Measurements from ENCODE around the gene RINL.

RINL gene

DNA sequence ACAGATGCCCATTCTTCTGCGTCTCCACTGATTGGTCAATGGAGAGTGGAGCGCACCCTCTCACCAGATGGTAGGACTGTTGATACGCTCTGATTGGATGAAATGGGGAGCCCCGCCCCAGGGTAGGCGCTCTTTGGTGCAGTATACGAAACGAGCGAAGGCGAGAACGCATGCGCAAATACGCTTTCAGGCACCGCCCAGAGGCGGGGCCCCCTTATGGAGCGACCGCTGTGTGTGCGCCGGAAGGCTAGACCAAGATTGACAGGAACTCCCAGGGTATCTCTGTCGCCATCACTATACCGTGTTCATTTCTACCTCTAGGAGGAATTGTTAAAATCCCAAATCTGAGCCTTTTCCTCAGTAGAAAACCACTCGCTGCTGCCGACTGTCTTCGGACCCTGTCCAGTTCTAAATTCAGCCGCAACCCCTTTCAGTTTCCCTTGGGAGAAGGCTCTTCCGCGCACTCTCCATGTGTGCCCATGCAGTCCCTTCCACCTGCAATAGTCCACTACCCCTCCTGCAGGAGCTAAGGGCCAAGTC is 27.6 kb downstream of the RINL start:
- Histone ChIP-seq H3K4me3 (ENCODE audit: low read length, poor library complexity, severe bottlenecking) (peak overlapping the region; percentile 93), H3F3A (ENCODE audit: low read depth) (no peaks in the 10 kb centered on the region), H4K20me1 (ENCODE audit: insufficient read depth, low read length, poor library complexity, severe bottlenecking) (peaks cover 36% of the 10 kb centered on the region), H3K4me1 (ENCODE audit: insufficient read depth, low read length, poor library complexity, severe bottlenecking) (peaks cover 40% of the 10 kb centered on the region), H2AFZ (ENCODE audit: low read length) (0 out of 2 replicates have a peak overlapping the region, but pooled peaks have one; percentile 31), H3K36me3 (ENCODE audit: insufficient read depth, low read length) (peaks cover 28% of the 10 kb centered on the region; the same call in 1 of the 2 replicates), H3K27me3 (ENCODE audit: insufficient read depth, low read length, poor library complexity, severe bottlenecking) (peaks cover 4% of the 10 kb centered on the region), H3K79me2 (ENCODE audit: insufficient read depth, low read length) (peaks cover 53% of the 10 kb centered on the region), H3K4me2 (ENCODE audit: low read depth, low read length, poor library complexity, severe bottlenecking) (peak overlapping the region; percentile 99), H3K9me2 (replicated peaks; ENCODE audit: low read depth, low read length) (no peaks in the 10 kb centered on the region), H3K9me3 (ENCODE audit: insufficient read depth, low read depth, low read length) (no peaks in the 10 kb centered on the region), H3K9ac (ENCODE audit: low read depth, low read length, poor library complexity, severe bottlenecking) (peak overlapping the region; percentile 87)
- TF ChIP-seq, protein P1, sequence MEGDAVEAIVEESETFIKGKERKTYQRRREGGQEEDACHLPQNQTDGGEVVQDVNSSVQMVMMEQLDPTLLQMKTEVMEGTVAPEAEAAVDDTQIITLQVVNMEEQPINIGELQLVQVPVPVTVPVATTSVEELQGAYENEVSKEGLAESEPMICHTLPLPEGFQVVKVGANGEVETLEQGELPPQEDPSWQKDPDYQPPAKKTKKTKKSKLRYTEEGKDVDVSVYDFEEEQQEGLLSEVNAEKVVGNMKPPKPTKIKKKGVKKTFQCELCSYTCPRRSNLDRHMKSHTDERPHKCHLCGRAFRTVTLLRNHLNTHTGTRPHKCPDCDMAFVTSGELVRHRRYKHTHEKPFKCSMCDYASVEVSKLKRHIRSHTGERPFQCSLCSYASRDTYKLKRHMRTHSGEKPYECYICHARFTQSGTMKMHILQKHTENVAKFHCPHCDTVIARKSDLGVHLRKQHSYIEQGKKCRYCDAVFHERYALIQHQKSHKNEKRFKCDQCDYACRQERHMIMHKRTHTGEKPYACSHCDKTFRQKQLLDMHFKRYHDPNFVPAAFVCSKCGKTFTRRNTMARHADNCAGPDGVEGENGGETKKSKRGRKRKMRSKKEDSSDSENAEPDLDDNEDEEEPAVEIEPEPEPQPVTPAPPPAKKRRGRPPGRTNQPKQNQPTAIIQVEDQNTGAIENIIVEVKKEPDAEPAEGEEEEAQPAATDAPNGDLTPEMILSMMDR (conservative IDR thresholded peaks at IDR 0.05; ENCODE audit: low read length): peak; percentile 27; the same call in 1 of the 2 replicates
- no peak for TF ChIP-seq EZH2phosphoT487 (IDR thresholded peaks at IDR 0.05; ENCODE audit: borderline replicate concordance)

DNA sequence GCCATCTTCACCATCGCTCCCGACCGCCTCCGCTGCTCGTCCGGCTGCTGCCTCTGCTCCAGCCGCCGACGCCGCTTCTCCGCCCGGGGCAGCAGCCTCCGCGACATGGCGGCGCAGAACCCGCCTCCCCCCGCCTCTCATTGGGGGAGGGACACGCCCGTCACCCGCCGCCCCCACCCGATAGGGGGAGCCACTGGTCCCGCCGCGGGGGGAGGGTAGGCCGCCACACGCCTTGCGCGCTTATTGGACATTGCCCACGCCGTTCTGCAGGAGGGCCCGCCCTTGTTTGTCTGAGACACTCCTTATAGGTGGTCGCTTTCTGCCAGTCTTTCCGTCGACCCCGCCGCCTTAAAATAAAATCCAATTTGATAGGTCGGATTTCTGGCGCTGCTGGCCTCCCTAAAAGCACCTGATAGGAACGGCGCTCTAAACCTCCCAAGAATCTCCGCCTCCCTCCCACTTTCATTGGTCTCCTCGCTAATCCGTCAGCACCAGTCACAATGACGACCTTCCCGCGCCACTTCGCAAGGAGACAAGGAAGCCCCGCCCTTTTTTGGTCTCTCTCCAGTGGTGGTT is 28.1 kb downstream of the RINL start, which contains the start of gene HNRNPL:
Gene HNRNPL, minus strand, starts transcription at position 127 of the 576 bp plus-strand sequence. Its CDS starts 20 bp downstream, at position 107.
- H3K4me1 ChIP-seq (ENCODE audit: insufficient read depth, low read length, poor library complexity, severe bottlenecking): peaks cover 44% of the 10 kb centered on the region
- H3K79me2 ChIP-seq (ENCODE audit: insufficient read depth, low read length): peaks cover 58% of the 10 kb centered on the region
- H3K4me3 ChIP-seq (ENCODE audit: low read length, poor library complexity, severe bottlenecking): peak within 1 kb of the TSS; percentile 95
- H3F3A ChIP-seq (ENCODE audit: low read depth): no peaks in the 10 kb centered on the region
- no peaks in the 10 kb centered on the region for H3K9me2 ChIP-seq (replicated peaks; ENCODE audit: low read depth, low read length)
- H3K4me2 ChIP-seq (ENCODE audit: low read depth, low read length, poor library complexity, severe bottlenecking): peak within 1 kb of the TSS; percentile 99
- H2AFZ ChIP-seq (ENCODE audit: low read length): 0 out of 2 replicates have a peak within 1 kb of the TSS, but pooled peaks have one; percentile 31
- peaks cover 33% of the 10 kb centered on the region; the same call in 1 of the 2 replicates for H3K36me3 ChIP-seq (ENCODE audit: insufficient read depth, low read length)
- peaks cover 4% of the 10 kb centered on the region for H3K27me3 ChIP-seq (ENCODE audit: insufficient read depth, low read length, poor library complexity, severe bottlenecking)
- TF ChIP-seq, protein P1 (conservative IDR thresholded peaks at IDR 0.05; ENCODE audit: low read length): peak; percentile 28; the same call in 1 of the 2 replicates
- no peak for TF ChIP-seq EZH2phosphoT487 (IDR thresholded peaks at IDR 0.05; ENCODE audit: borderline replicate concordance)
- peak within 1 kb of the TSS; percentile 92 for H3K9ac ChIP-seq (ENCODE audit: low read depth, low read length, poor library complexity, severe bottlenecking)
- peaks cover 42% of the 10 kb centered on the region for H4K20me1 ChIP-seq (ENCODE audit: insufficient read depth, low read length, poor library complexity, severe bottlenecking)
- H3K9me3 ChIP-seq (ENCODE audit: insufficient read depth, low read depth, low read length): no peaks in the 10 kb centered on the region

DNA sequence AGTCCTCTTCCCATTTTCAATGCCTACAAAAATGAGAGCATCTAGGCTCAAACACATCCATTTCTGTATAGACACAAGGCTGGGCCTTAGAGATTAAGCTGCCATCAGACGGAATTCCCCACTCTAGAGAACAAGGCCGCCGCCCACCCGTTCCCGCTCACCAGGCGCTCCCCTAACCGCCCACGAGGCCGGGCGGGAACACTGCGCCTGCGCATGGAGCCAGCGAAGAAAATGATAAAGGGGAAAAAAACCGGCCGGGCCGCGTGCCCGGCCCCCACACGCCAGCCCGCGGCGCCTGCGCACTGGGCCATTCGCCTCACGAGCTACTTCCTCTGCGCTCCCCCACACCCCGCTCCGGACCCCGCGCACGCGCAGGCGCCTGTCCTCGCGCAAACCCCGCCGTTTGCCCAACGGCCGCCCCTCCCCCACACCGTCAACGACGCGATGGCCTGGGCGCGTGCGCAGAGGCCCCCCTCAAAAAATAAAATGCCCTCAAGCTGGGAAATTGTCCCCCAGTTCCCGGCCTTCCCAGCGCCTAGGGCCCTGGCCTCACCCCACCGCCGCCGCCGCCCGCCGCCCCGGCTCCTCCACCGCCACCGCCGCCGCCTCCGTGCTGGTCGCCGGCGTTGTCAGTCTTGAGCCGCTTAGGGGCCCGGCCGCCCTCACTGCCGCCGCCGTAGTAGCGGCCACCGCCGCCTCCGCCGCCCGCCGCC is 28.8 kb downstream of the RINL start:
- no peaks in the 10 kb centered on the region for H3F3A ChIP-seq (ENCODE audit: low read depth)
- peaks cover 48% of the 10 kb centered on the region for H4K20me1 ChIP-seq (ENCODE audit: insufficient read depth, low read length, poor library complexity, severe bottlenecking)
- peaks cover 65% of the 10 kb centered on the region for H3K79me2 ChIP-seq (ENCODE audit: insufficient read depth, low read length)
- H2AFZ ChIP-seq (ENCODE audit: low read length): no peak overlapping the region
- H3K9ac ChIP-seq (ENCODE audit: low read depth, low read length, poor library complexity, severe bottlenecking): peak overlapping the region; percentile 92
- peak overlapping the region; percentile 82 for H3K4me2 ChIP-seq (ENCODE audit: low read depth, low read length, poor library complexity, severe bottlenecking)
- H3K9me2 ChIP-seq (replicated peaks; ENCODE audit: low read depth, low read length): no peaks in the 10 kb centered on the region
- H3K27me3 ChIP-seq (ENCODE audit: insufficient read depth, low read length, poor library complexity, severe bottlenecking): peaks cover 4% of the 10 kb centered on the region
- H3K36me3 ChIP-seq (ENCODE audit: insufficient read depth, low read length): peaks cover 40% of the 10 kb centered on the region; the same call in 1 of the 2 replicates
- no peaks in the 10 kb centered on the region for H3K9me3 ChIP-seq (ENCODE audit: insufficient read depth, low read depth, low read length)
- peaks cover 49% of the 10 kb centered on the region for H3K4me1 ChIP-seq (ENCODE audit: insufficient read depth, low read length, poor library complexity, severe bottlenecking)
- peak overlapping the region; percentile 95 for H3K4me3 ChIP-seq (ENCODE audit: low read length, poor library complexity, severe bottlenecking)
- TF ChIP-seq EZH2phosphoT487 (IDR thresholded peaks at IDR 0.05; ENCODE audit: borderline replicate concordance): no peak
- TF ChIP-seq, protein P1 (conservative IDR thresholded peaks at IDR 0.05; ENCODE audit: low read length): no peak

Data from Loucy (cell line).